ENCODE results near the gene ZNF77.
"Not testable (repeated sequence)": the region's sequence is repeated elsewhere in the genome, so short reads cannot be mapped to it uniquely, and the experiment has no call there.

The ZNF77 gene

GRCh38 chr19:2945575-2946184, 909 bp upstream of the ZNF77 start (continued):
- TF ChIP-seq ESRRG (CRISPR knock-in tag; IDR thresholded peaks at IDR 0.05) (no peak), RARB (CRISPR knock-in tag; IDR thresholded peaks at IDR 0.05) (no peak), CREB5 (CRISPR knock-in tag; IDR thresholded peaks at IDR 0.05; ENCODE audit: low read depth) (no peak), ZC3H10 (CRISPR knock-in tag; IDR thresholded peaks at IDR 0.05) (no peak), ZFP3 (CRISPR knock-in tag; IDR thresholded peaks at IDR 0.05) (no peak), POU6F1 (CRISPR knock-in tag; IDR thresholded peaks at IDR 0.05; ENCODE audit: borderline replicate concordance, low read depth) (no peak)

GRCh38 chr19:2944403-2944774, 382 bp downstream of the ZNF77 start:
- peak; percentile 46 for ATAC-seq

GRCh38 chr19:2942928-2943640, 1.7 kb downstream of the ZNF77 start:
- TF ChIP-seq PPARA (CRISPR knock-in tag; IDR thresholded peaks at IDR 0.05; ENCODE audit: borderline replicate concordance) (no peak), GLIS3 (CRISPR knock-in tag; IDR thresholded peaks at IDR 0.05) (no peak), ZFP3 (CRISPR knock-in tag; IDR thresholded peaks at IDR 0.05) (no peak), RARB (CRISPR knock-in tag; IDR thresholded peaks at IDR 0.05) (no peak), ZNF565 (CRISPR knock-in tag; conservative IDR thresholded peaks at IDR 0.05; ENCODE audit: low read depth) (no peak), TSHZ2 (CRISPR knock-in tag; IDR thresholded peaks at IDR 0.05) (no peak), ZNF70 (CRISPR knock-in tag; IDR thresholded peaks at IDR 0.05) (no peak), ZFP30 (CRISPR knock-in tag; IDR thresholded peaks at IDR 0.05) (no peak), ESRRG (CRISPR knock-in tag; IDR thresholded peaks at IDR 0.05) (no peak), TOX (CRISPR knock-in tag; IDR thresholded peaks at IDR 0.05; ENCODE audit: borderline replicate concordance) (no peak), BACH2 (CRISPR knock-in tag; IDR thresholded peaks at IDR 0.05; ENCODE audit: borderline replicate concordance) (no peak), CSRNP3 (CRISPR knock-in tag; IDR thresholded peaks at IDR 0.05) (no peak), OSR1 (CRISPR knock-in tag; IDR thresholded peaks at IDR 0.05) (no peak), POU6F1 (CRISPR knock-in tag; IDR thresholded peaks at IDR 0.05; ENCODE audit: borderline replicate concordance, low read depth) (no peak)
- ATAC-seq, result no peak

More at GRCh38 chr19:2944403-2944774, 382 bp downstream of the ZNF77 start:
- TF ChIP-seq PATZ1 (CRISPR knock-in tag; IDR thresholded peaks at IDR 0.05; ENCODE audit: borderline replicate concordance), result no peak

- not testable (repeated sequence) for ATAC-seq
These were observed 8.9 kb downstream of the ZNF77 start for GRCh38 chr19:2935863-2936262.

Data from SK-N-SH treated with all-trans-retinoic acid at 6 μM for 48 hours (cell line).